ENCODE measurements around the gene ATP8A2.

ATP8A2 gene

GRCh38 chr13:25934127-25934526 is 562.4 kb downstream of the ATP8A2 start:
- Histone ChIP-seq H2BK120ac (ENCODE audit: low read depth, low read length) (no peak overlapping the region), H3K9ac (ENCODE audit: low read length) (no peak overlapping the region), H2AK5ac (ENCODE audit: low read length, severe bottlenecking) (no peak overlapping the region), H3K27ac (ENCODE audit: low read length, poor library complexity, severe bottlenecking) (no peak overlapping the region), H3K4me2 (ENCODE audit: low read length, poor library complexity, severe bottlenecking) (no peak overlapping the region), H4K91ac (ENCODE audit: low read length) (no peak overlapping the region), H2BK12ac (ENCODE audit: low read length in 2 of 2) (no peak overlapping the region), H3K4me1 (ENCODE audit: control insufficient read depth, insufficient read depth, low read depth, low read length) (peaks cover 3% of the 10 kb centered on the region), H3K79me1 (replicated peaks; ENCODE audit: low read length, poor library complexity, severe bottlenecking) (no peaks in the 10 kb centered on the region), H3K27me3 (ENCODE audit: control insufficient read depth in 1 of 2, insufficient read depth in 1 of 2, low read length in 2 of 2) (peaks cover 0 to 16% of the 10 kb centered on the region in 2 experiments), H3K23ac (ENCODE audit: low read length in 2 of 2) (no peak overlapping the region), H2BK5ac (ENCODE audit: low read depth, low read length, poor library complexity, severe bottlenecking) (no peak overlapping the region), H3K18ac (ENCODE audit: low read depth in 1 of 2, low read length in 2 of 2) (no peak overlapping the region), H3K14ac (ENCODE audit: low read length in 2 of 2) (no peak overlapping the region), H2AFZ (ENCODE audit: low read depth, low read length) (no peak overlapping the region), H3K36me3 (ENCODE audit: control insufficient read depth in 1 of 2, insufficient read depth in 2 of 2, low read depth in 1 of 2, low read length in 2 of 2) (no peaks in the 10 kb centered on the region), H2BK15ac (ENCODE audit: low read depth, poor library complexity, severe bottlenecking) (no peak overlapping the region), H3K9me3 (ENCODE audit: control insufficient read depth, low read length) (no peaks in the 10 kb centered on the region), H3K4ac (ENCODE audit: low read depth in 1 of 2, low read length in 2 of 2) (no peak overlapping the region), H3K4me3 (ENCODE audit: insufficient read depth in 1 of 2, low read depth in 1 of 2, low read length in 2 of 2) (no peak overlapping the region), H4K8ac (ENCODE audit: low read length) (no peak overlapping the region)
- DNase-seq = no peak
- WGBS = 97% methylated on average over 5 of the region's 6 CpGs

- Histone ChIP-seq H2BK12ac (ENCODE audit: low read length in 2 of 2) (no peak overlapping the region), H3K4me1 (ENCODE audit: control insufficient read depth, insufficient read depth, low read depth, low read length) (peaks cover 27% of the 10 kb centered on the region), H2BK120ac (ENCODE audit: low read depth, low read length) (no peak overlapping the region), H3K27me3 (ENCODE audit: control insufficient read depth in 1 of 2, insufficient read depth in 1 of 2, low read length in 2 of 2) (peaks cover 0 to 18% of the 10 kb centered on the region in 2 experiments), H3K9ac (ENCODE audit: low read length) (no peak overlapping the region), H3K79me1 (replicated peaks; ENCODE audit: low read length, poor library complexity, severe bottlenecking) (no peaks in the 10 kb centered on the region), H3K4ac (ENCODE audit: low read depth in 1 of 2, low read length in 2 of 2) (no peak overlapping the region), H2BK5ac (ENCODE audit: low read depth, low read length, poor library complexity, severe bottlenecking) (no peak overlapping the region), H3K23ac (ENCODE audit: low read length in 2 of 2) (no peak overlapping the region), H4K91ac (ENCODE audit: low read length) (no peak overlapping the region), H2AFZ (ENCODE audit: low read depth, low read length) (no peak overlapping the region), H2AK5ac (ENCODE audit: low read length, severe bottlenecking) (peak overlapping the region; percentile 21), H2BK15ac (ENCODE audit: low read depth, poor library complexity, severe bottlenecking) (no peak overlapping the region), H4K8ac (ENCODE audit: low read length) (no peak overlapping the region), H3K4me3 (ENCODE audit: insufficient read depth in 1 of 2, low read depth in 1 of 2, low read length in 2 of 2) (no peak overlapping the region), H3K36me3 (ENCODE audit: control insufficient read depth in 1 of 2, insufficient read depth in 2 of 2, low read depth in 1 of 2, low read length in 2 of 2) (no peaks in the 10 kb centered on the region), H3K18ac (ENCODE audit: low read depth in 1 of 2, low read length in 2 of 2) (no peak overlapping the region), H3K4me2 (ENCODE audit: low read length, poor library complexity, severe bottlenecking) (no peak overlapping the region), H3K27ac (ENCODE audit: low read length, poor library complexity, severe bottlenecking) (no peak overlapping the region), H3K9me3 (ENCODE audit: control insufficient read depth, low read length) (no peaks in the 10 kb centered on the region), H3K14ac (ENCODE audit: low read length in 2 of 2) (peak overlapping the region in 1 of 2 experiments; percentile 9)
- 84% methylated on average over 24 of the region's 24 CpGs for WGBS
- no peak for DNase-seq
Observed at GRCh38 chr13:25939961-25940687, 568.4 kb downstream of the ATP8A2 start.

DNA sequence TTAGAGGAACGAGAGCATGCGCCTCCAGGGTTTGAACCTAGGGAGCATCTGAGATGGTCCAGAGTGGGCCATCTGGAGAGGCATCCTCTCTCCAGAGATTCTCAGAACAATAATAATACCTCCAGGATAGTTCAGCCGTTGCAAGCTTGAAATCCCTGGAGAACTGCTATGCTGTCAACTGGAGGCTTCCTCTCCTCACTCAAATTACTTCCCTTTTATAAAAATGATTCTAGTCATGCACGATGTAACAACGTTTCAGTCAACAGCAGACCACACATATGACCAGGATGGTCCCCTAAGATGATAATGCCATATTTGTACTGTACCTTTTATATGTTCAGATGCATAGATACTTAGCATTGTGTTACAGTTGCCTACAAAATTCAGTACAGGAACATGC is 571.3 kb downstream of the ATP8A2 start:
- Histone ChIP-seq H2AK5ac (ENCODE audit: low read length, severe bottlenecking) (peak overlapping the region; percentile 15), H2BK5ac (ENCODE audit: low read depth, low read length, poor library complexity, severe bottlenecking) (no peak overlapping the region)
- no peak for DNase-seq

GRCh38 chr13:25943658-25944057 is 571.9 kb downstream of the ATP8A2 start:
- Histone ChIP-seq H3K27me3 (ENCODE audit: control insufficient read depth in 1 of 2, insufficient read depth in 1 of 2, low read length in 2 of 2) (peaks cover 0 to 33% of the 10 kb centered on the region in 2 experiments), H3K79me1 (replicated peaks; ENCODE audit: low read length, poor library complexity, severe bottlenecking) (no peaks in the 10 kb centered on the region), H3K4me1 (ENCODE audit: control insufficient read depth, insufficient read depth, low read depth, low read length) (peaks cover 36% of the 10 kb centered on the region), H3K9ac (ENCODE audit: low read length) (no peak overlapping the region), H4K8ac (ENCODE audit: low read length) (no peak overlapping the region), H2BK12ac (ENCODE audit: low read length in 2 of 2) (no peak overlapping the region), H3K18ac (ENCODE audit: low read depth in 1 of 2, low read length in 2 of 2) (no peak overlapping the region), H2BK5ac (ENCODE audit: low read depth, low read length, poor library complexity, severe bottlenecking) (no peak overlapping the region), H2AFZ (ENCODE audit: low read depth, low read length) (no peak overlapping the region), H2BK15ac (ENCODE audit: low read depth, poor library complexity, severe bottlenecking) (no peak overlapping the region), H2BK120ac (ENCODE audit: low read depth, low read length) (no peak overlapping the region), H3K36me3 (ENCODE audit: control insufficient read depth in 1 of 2, insufficient read depth in 2 of 2, low read depth in 1 of 2, low read length in 2 of 2) (no peaks in the 10 kb centered on the region), H3K14ac (ENCODE audit: low read length in 2 of 2) (no peak overlapping the region), H3K27ac (ENCODE audit: low read length, poor library complexity, severe bottlenecking) (peak overlapping the region; percentile 41), H3K4me3 (ENCODE audit: insufficient read depth in 1 of 2, low read depth in 1 of 2, low read length in 2 of 2) (no peak overlapping the region), H3K4ac (ENCODE audit: low read depth in 1 of 2, low read length in 2 of 2) (no peak overlapping the region), H2AK5ac (ENCODE audit: low read length, severe bottlenecking) (no peak overlapping the region), H3K4me2 (ENCODE audit: low read length, poor library complexity, severe bottlenecking) (no peak overlapping the region), H3K9me3 (ENCODE audit: control insufficient read depth, low read length) (no peaks in the 10 kb centered on the region), H4K91ac (ENCODE audit: low read length) (no peak overlapping the region), H3K23ac (ENCODE audit: low read length in 2 of 2) (no peak overlapping the region)
- peak; percentile 46 for DNase-seq
- WGBS = 96% methylated on average over 5 of the region's 6 CpGs

More for the DNA sequence above, 571.3 kb downstream of the ATP8A2 start:
- no peak overlapping the region for H4K91ac ChIP-seq (ENCODE audit: low read length)
- H3K9ac ChIP-seq (ENCODE audit: low read length) = no peak overlapping the region
- no peak overlapping the region for H3K14ac ChIP-seq (ENCODE audit: low read length in 2 of 2)
- H2BK120ac ChIP-seq (ENCODE audit: low read depth, low read length) = no peak overlapping the region
- H2AFZ ChIP-seq (ENCODE audit: low read depth, low read length) = no peak overlapping the region
- no peak overlapping the region for H3K4ac ChIP-seq (ENCODE audit: low read depth in 1 of 2, low read length in 2 of 2)
- H3K9me3 ChIP-seq (ENCODE audit: control insufficient read depth, low read length) = no peaks in the 10 kb centered on the region
- no peaks in the 10 kb centered on the region for H3K36me3 ChIP-seq (ENCODE audit: control insufficient read depth in 1 of 2, insufficient read depth in 2 of 2, low read depth in 1 of 2, low read length in 2 of 2)
- peaks cover 36% of the 10 kb centered on the region for H3K4me1 ChIP-seq (ENCODE audit: control insufficient read depth, insufficient read depth, low read depth, low read length)
- H3K23ac ChIP-seq (ENCODE audit: low read length in 2 of 2) = no peak overlapping the region
- H2BK15ac ChIP-seq (ENCODE audit: low read depth, poor library complexity, severe bottlenecking) = no peak overlapping the region
- WGBS = 86% methylated on average over 3 of the region's 5 CpGs
- H4K8ac ChIP-seq (ENCODE audit: low read length) = no peak overlapping the region
- no peak overlapping the region for H3K4me3 ChIP-seq (ENCODE audit: insufficient read depth in 1 of 2, low read depth in 1 of 2, low read length in 2 of 2)
- H2BK12ac ChIP-seq (ENCODE audit: low read length in 2 of 2) = no peak overlapping the region
- no peak overlapping the region for H3K18ac ChIP-seq (ENCODE audit: low read depth in 1 of 2, low read length in 2 of 2)
- H3K27ac ChIP-seq (ENCODE audit: low read length, poor library complexity, severe bottlenecking) = no peak overlapping the region
- H3K79me1 ChIP-seq (replicated peaks; ENCODE audit: low read length, poor library complexity, severe bottlenecking) = no peaks in the 10 kb centered on the region
- no peak overlapping the region for H3K4me2 ChIP-seq (ENCODE audit: low read length, poor library complexity, severe bottlenecking)
- H3K27me3 ChIP-seq (ENCODE audit: control insufficient read depth in 1 of 2, insufficient read depth in 1 of 2, low read length in 2 of 2) = peaks cover 0 to 29% of the 10 kb centered on the region in 2 experiments
